ENCODE measurements around the gene ITGA2. TPM values are rescaled to one million over a fixed set of nuclear protein-coding genes. Genes with fewer than 3 reads are reported as not detected.

Gene ITGA2
- total RNA-seq (2021; ENCODE audit: unreplicated experiment) (36.6 TPM), Bru-seq, nascent RNA (percentile 93 among the genes with signal in this experiment), BruChase-seq, experiment 1, labeled RNA remaining after a 6-hour chase (percentile 87 among the genes with signal in this experiment), BruChase-seq, experiment 2, labeled RNA remaining after a 2-hour chase (percentile 80 among the genes with signal in this experiment)
- polyA plus RNA-seq (2012): 7.4 and 10.8 TPM in 2 replicates
- long read RNA-seq, full-length matches to known transcripts: 2 of 41 reads
- long read RNA-seq, partial matches to known transcripts: 14 of 41 reads
- long read RNA-seq, other reads (novel, unspliced or antisense): 25 of 41 reads

- RAD21 ChIA-PET (ENCODE audit: low non-redundant PET in 1 of 2, low total read pairs in 2 of 2, uncharacterized antibody in 2 of 2, unreplicated experiment in 2 of 2): interaction anchor here (0.9 to 1.4 kb wide), 3 partner anchors 41 to 42 kb away, joined by 3 to 5 read pairs (median 4); no protein-coding TSS in a partner anchor
- no peaks in the 10 kb centered on the region for H3K9me3 ChIP-seq (ENCODE audit: control insufficient read depth in 1 of 2, insufficient read depth in 1 of 2, low read depth in 1 of 2, low read length in 2 of 2)
- TF ChIP-seq, protein P1, sequence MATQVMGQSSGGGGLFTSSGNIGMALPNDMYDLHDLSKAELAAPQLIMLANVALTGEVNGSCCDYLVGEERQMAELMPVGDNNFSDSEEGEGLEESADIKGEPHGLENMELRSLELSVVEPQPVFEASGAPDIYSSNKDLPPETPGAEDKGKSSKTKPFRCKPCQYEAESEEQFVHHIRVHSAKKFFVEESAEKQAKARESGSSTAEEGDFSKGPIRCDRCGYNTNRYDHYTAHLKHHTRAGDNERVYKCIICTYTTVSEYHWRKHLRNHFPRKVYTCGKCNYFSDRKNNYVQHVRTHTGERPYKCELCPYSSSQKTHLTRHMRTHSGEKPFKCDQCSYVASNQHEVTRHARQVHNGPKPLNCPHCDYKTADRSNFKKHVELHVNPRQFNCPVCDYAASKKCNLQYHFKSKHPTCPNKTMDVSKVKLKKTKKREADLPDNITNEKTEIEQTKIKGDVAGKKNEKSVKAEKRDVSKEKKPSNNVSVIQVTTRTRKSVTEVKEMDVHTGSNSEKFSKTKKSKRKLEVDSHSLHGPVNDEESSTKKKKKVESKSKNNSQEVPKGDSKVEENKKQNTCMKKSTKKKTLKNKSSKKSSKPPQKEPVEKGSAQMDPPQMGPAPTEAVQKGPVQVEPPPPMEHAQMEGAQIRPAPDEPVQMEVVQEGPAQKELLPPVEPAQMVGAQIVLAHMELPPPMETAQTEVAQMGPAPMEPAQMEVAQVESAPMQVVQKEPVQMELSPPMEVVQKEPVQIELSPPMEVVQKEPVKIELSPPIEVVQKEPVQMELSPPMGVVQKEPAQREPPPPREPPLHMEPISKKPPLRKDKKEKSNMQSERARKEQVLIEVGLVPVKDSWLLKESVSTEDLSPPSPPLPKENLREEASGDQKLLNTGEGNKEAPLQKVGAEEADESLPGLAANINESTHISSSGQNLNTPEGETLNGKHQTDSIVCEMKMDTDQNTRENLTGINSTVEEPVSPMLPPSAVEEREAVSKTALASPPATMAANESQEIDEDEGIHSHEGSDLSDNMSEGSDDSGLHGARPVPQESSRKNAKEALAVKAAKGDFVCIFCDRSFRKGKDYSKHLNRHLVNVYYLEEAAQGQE (IDR thresholded peaks at IDR 0.05; ENCODE audit: low read depth): no peak
- no peak for TF ChIP-seq ZFX (IDR thresholded peaks at IDR 0.05)
- peak; percentile 11; the same call in 1 of the 2 replicates for TF ChIP-seq RAD21 (IDR thresholded peaks at IDR 0.05; ENCODE audit: low read depth)
- TF ChIP-seq MAX (IDR thresholded peaks at IDR 0.05): peak; percentile 52; the same call in 1 of the 2 replicates
- TF ChIP-seq JUND (IDR thresholded peaks at IDR 0.05): no peak
- peak; percentile 94 for TF ChIP-seq EGR1 (IDR thresholded peaks at IDR 0.05; ENCODE audit: low read depth)
- TF ChIP-seq TCF7L2 (IDR thresholded peaks at IDR 0.05; ENCODE audit: borderline replicate concordance, extremely low read depth, insufficient read depth, insufficient read length): peak; percentile 8
- no peak for TF ChIP-seq EZH2 (IDR thresholded peaks at IDR 0.05)
- TF ChIP-seq POLR2A (IDR thresholded peaks at IDR 0.05; ENCODE audit: borderline replicate concordance, extremely low read depth, insufficient read depth, insufficient read length): no peak
- TF ChIP-seq SP1 (IDR thresholded peaks at IDR 0.05; ENCODE audit: low read depth): peak; percentile 24; the same call in 1 of the 2 replicates
- TF ChIP-seq POLR2AphosphoS5 (IDR thresholded peaks at IDR 0.05; ENCODE audit: low read depth, low read length): peak; percentile 84
- TF ChIP-seq SIN3A (IDR thresholded peaks at IDR 0.05; ENCODE audit: low read depth): peak; percentile 18; the same call in 1 of the 2 replicates
- CTCF ChIA-PET: interaction anchor here (0.8 to 1.2 kb wide), 3 partner anchors 10 to 41 kb away, joined by 3 read pairs; no protein-coding TSS in a partner anchor
- intact Hi-C loops (cut with micrococcal nuclease): loop anchor here (2.0 kb wide), 1 partner anchor 46 kb away; no protein-coding TSS in a partner anchor
- peak within 1 kb of the TSS; percentile 69 for H3K9ac ChIP-seq (ENCODE audit: low read length)
- H2AFZ ChIP-seq (ENCODE audit: low read depth, low read length, poor library complexity, severe bottlenecking): no peak within 1 kb of the TSS
- H3K36me3 ChIP-seq (ENCODE audit: control insufficient read depth in 1 of 2, insufficient read depth in 2 of 2, low read length in 2 of 2): peaks cover 0 to 8% of the 10 kb centered on the region in 2 experiments; a peak in 1 of 4 replicates
- H3K27ac ChIP-seq (ENCODE audit: low read depth, low read length): peak within 1 kb of the TSS; percentile 82
- peak; percentile 36 for DNase-seq (ENCODE audit: low read depth, low spot score)
- peaks cover 31 to 53% of the 10 kb centered on the region in 2 experiments for H3K4me1 ChIP-seq (ENCODE audit: control insufficient read depth in 1 of 2, insufficient read depth in 2 of 2, low read length in 2 of 2)
- no peaks in the 10 kb centered on the region for H3K27me3 ChIP-seq (ENCODE audit: insufficient read depth, low read length)
- ATAC-seq: peak; percentile 75
- BruUV-seq (replicated peaks): TSS peak; percentile 55
- H3K4me3 ChIP-seq (replicated peaks in 1 of 2; ENCODE audit: low read depth in 1 of 2, low read length in 2 of 2): peak within 1 kb of the TSS; percentile 84 to 87
- H4K20me1 ChIP-seq (ENCODE audit: insufficient read depth): no peaks in the 10 kb centered on the region
- POLR2A ChIA-PET: interaction anchor here (0.7 to 1.2 kb wide), 3 partner anchors 8 to 42 kb away, joined by 3 to 4 read pairs (median 3); no protein-coding TSS in a partner anchor
- H3K9me2 ChIP-seq (ENCODE audit: insufficient read depth): no peaks in the 10 kb centered on the region
- H3K4me2 ChIP-seq (ENCODE audit: low read length): peak within 1 kb of the TSS; percentile 92
- peaks cover 40% of the 10 kb centered on the region for H3K79me2 ChIP-seq (ENCODE audit: insufficient read depth, low read length)
Observed at GRCh38 chr5:52989025-52989780, at the start of gene ITGA2. TSS of gene ITGA2 (plus strand) at chr5:52989352. CDS start at chr5:52989469, 117 bp downstream.
